Esophagus squamous epithelium (tissue), 5 donors: ENCODE measurements around the gene CCBE1. TPM values are rescaled to one million over a fixed set of nuclear protein-coding genes. Genes with fewer than 3 reads are reported as not detected.

Experiments
- DNase-seq: peaks from one replicate; lab custom pipeline; 2025; lab: John Stamatoyannopoulos, UW
- H3K27ac ChIP-seq, 4 donors: fragments of 200-600 bp; sonication (generic); one replicate each; pipeline ENCODE4 v1.5.1; 2016 to 2019; ENCODE audit warnings: mild to moderate bottlenecking in 1 of 4
- H3K27me3 ChIP-seq, 4 donors: fragments of 200-600 bp; sonication (generic); 1 replicate in 3 of 4; 2 replicates in 1 of 4; pipeline versions ENCODE4 v1.5.1 to v1.6.0; 2017 to 2021; ENCODE audit warnings: antibody characterized with exemption in 1 of 4
- H3K36me3 ChIP-seq, 3 donors: fragments of 200-600 bp; sonication (generic); one replicate each; pipeline ENCODE4 v1.5.1; 2016 to 2019
- H3K4me1 ChIP-seq, 3 donors: fragments of 200-600 bp; sonication (generic); one replicate each; pipeline ENCODE4 v1.5.1; 2017 to 2019
- H3K4me3 ChIP-seq, 4 donors: fragments of 200-600 bp; sonication (generic); 1 replicate in 3 of 4; 2 replicates in 1 of 4; pipeline ENCODE4 v1.5.1; 2016 to 2019; ENCODE audit warnings: mild to moderate bottlenecking in 2 of 4, moderate library complexity in 1 of 4
- H3K9me3 ChIP-seq, 3 donors: fragments of 200-600 bp; sonication (generic); one replicate each; pipeline ENCODE4 v1.5.1; 2016 to 2019
- POLR2A ChIP-seq, 4 donors: fragments of 450-650 bp; IDR thresholded peaks; one replicate each; pipeline ENCODE4 v1.6.1; 2017; ENCODE audit warnings: antibody characterized with exemption in 4 of 4, mild to moderate bottlenecking in 4 of 4, moderate library complexity in 3 of 4
- WGBS, 2 donors: methylation state at CpG; one replicate each; pipeline ENCODE4 v1.1.5; 2018; 5-methylcytosine and 5-hydroxymethylcytosine counted together
- intact Hi-C: fragments of 100-400 bp; cut with DNase I; formaldehyde crosslinking; loops from one replicate; pipeline ENCODE4 v1.15.0; 2022
- total RNA-seq, 4 donors: library from RNA; depleted of rRNA; stranded (reverse); fragments of >200 nt; gene quantifications; one replicate each; pipeline ENCODE4 v1.1.0, GENCODE V29; 2016
- TF ChIP-seq, protein P1 (sequence below), 6 experiments: fragments of 450-650 bp in 4 of 6; fragments of 200-600 bp in 2 of 6; sonication (generic) in 2 of 6; IDR thresholded peaks; one replicate each; pipeline ENCODE4 v1.5.1; 2016 to 2019; ENCODE audit warnings: antibody characterized with exemption in 6 of 6, mild to moderate bottlenecking in 4 of 6, moderate library complexity in 4 of 6
- donor health status: DM: yes; HTN: yes; CAD: no.

Gene CCBE1
- total RNA-seq, 4 donors from 2014 or later = 0.34 to 4.6 (median 1.3) TPM

DNA sequence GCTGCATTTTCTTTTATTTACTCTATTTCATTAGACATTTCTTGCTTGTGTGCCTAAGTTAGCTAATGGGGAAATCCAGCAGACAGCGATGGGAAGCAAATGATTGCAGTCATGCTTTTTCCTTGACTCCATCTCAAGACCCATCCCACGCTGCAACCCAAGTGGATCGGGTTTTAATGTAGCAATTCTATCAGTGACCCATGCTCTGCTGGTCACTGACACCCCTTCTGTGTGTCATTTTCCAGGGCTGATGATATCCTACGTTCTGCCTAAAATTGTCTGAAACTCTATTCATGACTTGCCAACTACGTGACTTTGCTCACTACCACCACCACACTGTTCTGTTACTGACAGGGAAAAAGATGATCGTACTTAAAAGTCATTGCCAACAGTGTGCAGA, 129.8 kb downstream of the CCBE1 start:
- no peaks in the 10 kb centered on the region for H3K9me3 ChIP-seq
- no peaks in the 10 kb centered on the region for H3K27me3 ChIP-seq
- 75 to 90% methylated on average over 6 of the region's 6 CpGs for WGBS, 2 donors
- no peak for DNase-seq
- no peak for TF ChIP-seq POLR2A (IDR thresholded peaks at IDR 0.05)
- TF ChIP-seq, protein P1, sequence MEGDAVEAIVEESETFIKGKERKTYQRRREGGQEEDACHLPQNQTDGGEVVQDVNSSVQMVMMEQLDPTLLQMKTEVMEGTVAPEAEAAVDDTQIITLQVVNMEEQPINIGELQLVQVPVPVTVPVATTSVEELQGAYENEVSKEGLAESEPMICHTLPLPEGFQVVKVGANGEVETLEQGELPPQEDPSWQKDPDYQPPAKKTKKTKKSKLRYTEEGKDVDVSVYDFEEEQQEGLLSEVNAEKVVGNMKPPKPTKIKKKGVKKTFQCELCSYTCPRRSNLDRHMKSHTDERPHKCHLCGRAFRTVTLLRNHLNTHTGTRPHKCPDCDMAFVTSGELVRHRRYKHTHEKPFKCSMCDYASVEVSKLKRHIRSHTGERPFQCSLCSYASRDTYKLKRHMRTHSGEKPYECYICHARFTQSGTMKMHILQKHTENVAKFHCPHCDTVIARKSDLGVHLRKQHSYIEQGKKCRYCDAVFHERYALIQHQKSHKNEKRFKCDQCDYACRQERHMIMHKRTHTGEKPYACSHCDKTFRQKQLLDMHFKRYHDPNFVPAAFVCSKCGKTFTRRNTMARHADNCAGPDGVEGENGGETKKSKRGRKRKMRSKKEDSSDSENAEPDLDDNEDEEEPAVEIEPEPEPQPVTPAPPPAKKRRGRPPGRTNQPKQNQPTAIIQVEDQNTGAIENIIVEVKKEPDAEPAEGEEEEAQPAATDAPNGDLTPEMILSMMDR (IDR thresholded peaks at IDR 0.05) = no peak
- no peak overlapping the region for H3K4me3 ChIP-seq
- H3K27ac ChIP-seq = peak overlapping the region in 1 of 4 donors; percentile 23
- H3K4me1 ChIP-seq = peaks cover 0 to 13% (median 0%) of the 10 kb centered on the region in 3 donors
- no peaks in the 10 kb centered on the region for H3K36me3 ChIP-seq
- intact Hi-C loops = no loop called here

DNA sequence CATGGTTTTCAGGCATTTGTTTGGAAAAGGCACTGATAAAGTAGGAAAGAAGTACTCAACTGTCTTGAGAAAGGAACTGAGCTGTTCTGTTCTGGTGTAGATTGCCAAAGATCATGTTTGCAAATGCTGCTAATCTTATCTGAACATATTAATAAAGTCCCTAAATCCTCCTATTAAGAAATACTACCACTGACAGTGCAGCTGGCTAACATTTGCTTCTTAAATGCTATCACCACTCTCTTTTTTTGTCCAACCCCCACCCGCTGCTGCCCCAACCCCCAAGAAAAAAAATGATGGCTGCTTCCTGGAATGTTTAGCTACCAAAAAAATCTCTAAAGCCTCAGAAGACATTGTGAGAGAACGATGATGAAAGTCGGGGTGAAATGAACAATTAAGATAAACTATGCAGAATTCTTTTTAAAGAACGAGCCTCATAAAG, 130.7 kb downstream of the CCBE1 start:
- Histone ChIP-seq H3K27ac (peak overlapping the region in 1 of 4 donors; percentile 23), H3K4me3 (no peak overlapping the region), H3K27me3 (no peaks in the 10 kb centered on the region), H3K9me3 (no peaks in the 10 kb centered on the region), H3K4me1 (peaks cover 0 to 13% (median 0%) of the 10 kb centered on the region in 3 donors), H3K36me3 (no peaks in the 10 kb centered on the region)
- intact Hi-C loops = no loop called here
- TF ChIP-seq, protein P1 (IDR thresholded peaks at IDR 0.05) = no peak
- no peak for TF ChIP-seq POLR2A (IDR thresholded peaks at IDR 0.05)
- WGBS, 2 donors = 51 to 59% methylated on average over 4 of the region's 4 CpGs
- no peak for DNase-seq

DNA sequence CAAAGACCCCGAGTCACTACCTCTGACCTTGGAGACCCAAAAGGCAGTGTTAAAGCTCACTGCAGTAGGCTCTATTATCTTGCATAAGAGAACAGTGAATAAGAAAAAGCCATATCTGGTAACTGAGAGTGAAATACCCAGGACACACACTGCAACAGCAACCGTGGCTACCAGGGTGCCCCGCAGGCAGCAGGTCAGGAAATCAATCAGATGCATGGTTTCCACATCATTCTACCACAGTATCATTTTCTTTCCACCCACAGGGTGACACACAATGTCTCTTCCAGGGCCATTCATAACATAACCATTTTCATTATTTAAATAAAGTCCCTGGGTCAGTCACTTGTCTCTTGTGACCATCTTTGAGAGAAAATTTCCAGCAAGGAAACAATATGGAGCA, 131.3 kb downstream of the CCBE1 start:
- WGBS, 2 donors = 54 to 67% methylated on average over 3 of the region's 3 CpGs
- intact Hi-C loops = no loop called here
- DNase-seq = no peak
- H3K27ac ChIP-seq = peak overlapping the region in 1 of 4 donors; percentile 23
- no peak for TF ChIP-seq POLR2A (IDR thresholded peaks at IDR 0.05)
- TF ChIP-seq, protein P1 (IDR thresholded peaks at IDR 0.05) = no peak
- peaks cover 0 to 14% (median 0%) of the 10 kb centered on the region in 3 donors for H3K4me1 ChIP-seq
- H3K27me3 ChIP-seq = no peaks in the 10 kb centered on the region
- H3K4me3 ChIP-seq = no peak overlapping the region
- no peaks in the 10 kb centered on the region for H3K36me3 ChIP-seq
- no peaks in the 10 kb centered on the region for H3K9me3 ChIP-seq

DNA sequence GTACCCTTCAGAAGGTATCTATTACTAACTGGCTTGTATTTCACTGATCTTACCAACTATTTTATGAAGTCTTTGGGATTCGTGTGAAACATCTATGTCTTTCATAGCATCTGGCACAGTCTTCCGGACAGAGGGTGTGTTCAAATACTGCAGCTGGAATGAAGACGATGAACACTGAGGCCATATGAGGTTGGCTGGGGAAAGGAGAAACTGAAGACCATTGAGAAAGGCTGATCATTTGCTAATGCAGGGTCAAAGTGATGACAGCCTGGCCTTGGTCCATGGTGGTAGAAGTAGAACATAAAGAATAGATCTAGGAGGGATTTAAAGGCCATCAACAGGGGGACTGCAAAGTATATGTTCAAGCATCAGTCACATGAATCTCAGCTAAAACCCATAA, 132.7 kb downstream of the CCBE1 start:
- no peak for TF ChIP-seq POLR2A (IDR thresholded peaks at IDR 0.05)
- TF ChIP-seq, protein P1 (IDR thresholded peaks at IDR 0.05) = no peak
- intact Hi-C loops = no loop called here
- H3K4me3 ChIP-seq = no peak overlapping the region
- 67 to 88% methylated on average over 3 of the region's 3 CpGs for WGBS, 2 donors
- no peak for DNase-seq
- peaks cover 0 to 26% (median 0%) of the 10 kb centered on the region in 3 donors for H3K4me1 ChIP-seq
- H3K27me3 ChIP-seq = no peaks in the 10 kb centered on the region
- no peaks in the 10 kb centered on the region for H3K9me3 ChIP-seq
- no peak overlapping the region for H3K27ac ChIP-seq
- no peaks in the 10 kb centered on the region for H3K36me3 ChIP-seq

DNA sequence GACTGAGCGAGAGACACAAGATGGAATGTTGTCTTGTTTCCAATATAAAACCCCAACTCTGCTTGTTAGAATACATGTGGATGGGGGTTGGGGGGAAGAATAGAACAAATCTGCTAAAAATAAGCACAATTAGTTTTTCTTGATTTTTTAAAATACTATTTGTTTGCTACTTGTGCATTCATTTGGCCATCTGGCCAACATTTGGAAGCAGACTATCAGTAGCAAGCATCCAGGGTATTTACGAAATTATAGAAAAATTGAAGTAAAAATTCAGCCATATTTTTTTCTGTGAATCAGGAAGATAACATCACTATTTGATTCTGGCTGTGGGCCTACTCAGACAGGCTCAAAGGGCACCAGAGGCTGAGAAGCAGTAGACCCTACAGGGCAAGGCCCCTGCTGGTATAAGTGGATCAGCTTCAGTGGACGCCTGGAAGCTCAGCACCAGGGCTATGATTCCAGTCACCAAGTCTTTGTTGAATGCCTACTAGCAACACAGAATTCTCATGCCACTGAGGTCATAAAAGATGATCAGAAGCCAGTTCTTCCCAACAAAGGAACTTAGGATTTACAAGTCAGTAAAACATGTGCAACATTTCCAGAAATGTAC, 133.9 kb downstream of the CCBE1 start:
- WGBS, 2 donors = 88 to 92% methylated on average over 2 to 3 of the region's 3 CpGs
- Histone ChIP-seq H3K4me3 (no peak overlapping the region), H3K27me3 (no peaks in the 10 kb centered on the region), H3K4me1 (peaks cover 0 to 26% (median 0%) of the 10 kb centered on the region in 3 donors), H3K36me3 (no peaks in the 10 kb centered on the region), H3K9me3 (no peaks in the 10 kb centered on the region), H3K27ac (no peak overlapping the region)
- TF ChIP-seq, protein P1 (IDR thresholded peaks at IDR 0.05) = no peak
- no peak for TF ChIP-seq POLR2A (IDR thresholded peaks at IDR 0.05)
- intact Hi-C loops = no loop called here
- DNase-seq = no peak
